Neural crest cell (in vitro differentiated cells): ENCODE results near the gene WDR54. TPM values are rescaled to one million over a fixed set of nuclear protein-coding genes. Genes with fewer than 3 reads are reported as not detected.
A peak's percentile ranks its signal among the peaks of the same experiment; 100 is the strongest.

Source experiments
- DNase-seq: peaks from one replicate; pipeline ENCODE4 v3.0.0; 2021; ENCODE audit warnings: low read depth, mixed read lengths, low spot score
- H3K27ac Mint-ChIP-seq: one replicate; pipeline ENCODE4 v1.8.0; 2021; ENCODE audit warnings: mild to moderate bottlenecking, mixed read lengths; ENCODE audit not compliant: unreplicated experiment
- H3K27me3 Mint-ChIP-seq: 2 replicates; pipeline ENCODE4 v1.8.0; 2021; ENCODE audit warnings: low read depth, mild to moderate bottlenecking, mixed read lengths
- H3K36me3 Mint-ChIP-seq: 2 replicates; pipeline ENCODE4 v1.8.0; 2021; ENCODE audit warnings: low read depth, mild to moderate bottlenecking, mixed read lengths
- H3K4me1 Mint-ChIP-seq: 2 replicates; pipeline ENCODE4 v1.8.0; 2021; ENCODE audit warnings: mixed read lengths
- H3K4me3 Mint-ChIP-seq: one replicate; pipeline ENCODE4 v1.8.0; 2021; ENCODE audit warnings: mild to moderate bottlenecking, mixed read lengths
- H3K9me3 Mint-ChIP-seq: 2 replicates; pipeline ENCODE4 v1.8.0; 2021; ENCODE audit warnings: mixed read lengths
- total RNA-seq: library from RNA; stranded (reverse); gene quantifications from 2 replicates; pipeline ENCODE4 v1.2.1, GENCODE V29; 2021
- TF ChIP-seq, protein P1 (sequence below): fragments of 200-600 bp; sonication (generic); conservative IDR thresholded peaks from 2 replicates; pipeline ENCODE4 v1.5.0; 2021; ENCODE audit warnings: antibody characterized with exemption, mild to moderate bottlenecking

WDR54 gene
- total RNA-seq, 1 donor from 2014 or later: 56.9 TPM

DNA sequence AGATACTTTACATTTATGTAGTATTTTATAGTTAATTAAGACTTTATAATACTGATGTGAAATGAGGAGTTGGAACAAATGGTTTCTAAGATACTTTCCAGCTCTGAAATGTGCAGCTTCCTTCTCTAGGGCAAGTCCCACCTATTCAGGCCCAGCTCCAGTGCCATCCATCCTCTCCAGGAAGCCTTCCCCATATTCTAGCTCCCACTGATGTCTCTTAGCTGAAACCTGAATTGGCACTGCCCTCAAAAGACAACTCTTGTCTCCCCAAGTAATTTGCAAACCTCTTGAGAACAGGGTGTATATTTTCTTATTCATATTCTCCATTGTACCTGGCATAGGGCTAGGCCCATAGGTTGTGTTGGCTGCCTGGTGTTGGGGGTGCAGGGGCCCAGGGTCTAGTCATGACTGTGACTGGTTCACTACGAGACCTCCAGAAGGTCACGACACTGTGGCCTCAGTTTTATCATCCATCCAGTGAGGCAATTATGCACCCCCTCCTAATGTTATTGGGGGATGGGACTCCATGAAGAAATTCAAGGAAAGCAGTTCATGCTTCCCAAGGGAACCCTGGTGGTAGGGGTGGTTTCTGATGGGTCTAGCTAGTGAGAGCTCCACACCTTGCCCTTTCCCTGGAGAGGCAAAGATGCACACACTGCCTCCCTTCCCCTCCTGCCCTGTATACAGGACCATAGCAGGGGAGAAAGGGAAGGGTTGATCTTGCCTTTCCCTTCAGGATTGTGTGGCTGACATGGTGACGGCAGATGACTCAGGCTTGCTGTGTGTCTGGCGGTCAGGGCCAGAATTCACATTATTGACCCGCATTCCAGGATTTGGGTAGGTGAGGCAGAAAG lies 2.8 kb downstream of the WDR54 start:
- peaks cover 2% of the 10 kb centered on the region for H3K36me3 Mint-ChIP-seq
- H3K4me3 Mint-ChIP-seq: peak overlapping the region; percentile 97
- peak overlapping the region; percentile 47 for H3K27ac Mint-ChIP-seq
- DNase-seq: no peak
- peaks cover 23% of the 10 kb centered on the region for H3K4me1 Mint-ChIP-seq
- TF ChIP-seq, protein P1, sequence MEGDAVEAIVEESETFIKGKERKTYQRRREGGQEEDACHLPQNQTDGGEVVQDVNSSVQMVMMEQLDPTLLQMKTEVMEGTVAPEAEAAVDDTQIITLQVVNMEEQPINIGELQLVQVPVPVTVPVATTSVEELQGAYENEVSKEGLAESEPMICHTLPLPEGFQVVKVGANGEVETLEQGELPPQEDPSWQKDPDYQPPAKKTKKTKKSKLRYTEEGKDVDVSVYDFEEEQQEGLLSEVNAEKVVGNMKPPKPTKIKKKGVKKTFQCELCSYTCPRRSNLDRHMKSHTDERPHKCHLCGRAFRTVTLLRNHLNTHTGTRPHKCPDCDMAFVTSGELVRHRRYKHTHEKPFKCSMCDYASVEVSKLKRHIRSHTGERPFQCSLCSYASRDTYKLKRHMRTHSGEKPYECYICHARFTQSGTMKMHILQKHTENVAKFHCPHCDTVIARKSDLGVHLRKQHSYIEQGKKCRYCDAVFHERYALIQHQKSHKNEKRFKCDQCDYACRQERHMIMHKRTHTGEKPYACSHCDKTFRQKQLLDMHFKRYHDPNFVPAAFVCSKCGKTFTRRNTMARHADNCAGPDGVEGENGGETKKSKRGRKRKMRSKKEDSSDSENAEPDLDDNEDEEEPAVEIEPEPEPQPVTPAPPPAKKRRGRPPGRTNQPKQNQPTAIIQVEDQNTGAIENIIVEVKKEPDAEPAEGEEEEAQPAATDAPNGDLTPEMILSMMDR: no peak
- peaks cover 3% of the 10 kb centered on the region for H3K27me3 Mint-ChIP-seq
- no peaks in the 10 kb centered on the region for H3K9me3 Mint-ChIP-seq

DNA sequence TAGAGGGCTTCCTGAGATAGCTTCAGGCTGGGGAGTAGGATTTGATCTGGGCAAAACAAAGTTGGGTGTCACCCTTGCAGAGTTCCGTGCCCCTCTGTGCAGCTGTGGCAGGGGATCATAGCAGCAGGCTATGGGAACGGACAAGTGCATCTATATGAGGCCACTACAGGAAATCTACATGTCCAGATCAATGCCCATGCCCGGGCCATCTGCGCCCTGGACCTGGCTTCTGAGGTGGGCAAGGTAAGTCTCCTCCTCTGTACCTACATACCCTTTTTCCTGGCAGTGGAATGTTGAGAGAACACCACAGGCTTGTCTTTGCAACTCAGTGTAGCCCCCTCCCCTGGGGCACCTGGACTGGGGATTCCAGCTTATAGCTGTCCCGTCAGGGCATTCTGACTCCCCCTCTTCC lies 3.5 kb downstream of the WDR54 start:
- TF ChIP-seq, protein P1: no peak
- DNase-seq: no peak
- Mint-ChIP-seq H3K36me3 (peaks cover 2% of the 10 kb centered on the region), H3K27ac (no peak overlapping the region), H3K4me1 (peaks cover 23% of the 10 kb centered on the region), H3K9me3 (no peaks in the 10 kb centered on the region), H3K4me3 (peak overlapping the region; percentile 62), H3K27me3 (peaks cover 3% of the 10 kb centered on the region)

DNA sequence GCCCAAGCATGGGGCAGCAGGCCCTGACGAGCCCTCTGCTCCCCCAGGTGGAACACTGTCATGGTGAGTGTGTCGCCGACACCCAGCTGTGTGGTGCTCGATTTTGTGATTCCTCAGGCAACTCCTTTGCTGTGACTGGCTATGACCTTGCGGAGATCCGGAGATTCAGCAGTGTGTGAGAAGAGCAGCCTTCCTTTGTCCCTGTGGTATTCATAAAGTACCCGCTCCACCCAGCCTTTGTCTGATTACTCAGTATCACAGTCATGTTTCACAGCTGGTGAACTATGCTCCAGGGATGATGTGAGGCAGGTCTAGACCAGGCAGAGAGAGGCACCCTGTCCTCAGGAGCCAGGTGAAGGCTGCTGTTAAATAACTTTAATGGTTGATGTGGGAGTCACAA lies 4.0 kb downstream of the WDR54 start:
- Mint-ChIP-seq H3K4me3 (peak overlapping the region; percentile 62), H3K27ac (no peak overlapping the region), H3K36me3 (peaks cover 2% of the 10 kb centered on the region), H3K9me3 (no peaks in the 10 kb centered on the region), H3K27me3 (peaks cover 3% of the 10 kb centered on the region), H3K4me1 (peaks cover 23% of the 10 kb centered on the region)
- TF ChIP-seq, protein P1: no peak
- no peak for DNase-seq

DNA sequence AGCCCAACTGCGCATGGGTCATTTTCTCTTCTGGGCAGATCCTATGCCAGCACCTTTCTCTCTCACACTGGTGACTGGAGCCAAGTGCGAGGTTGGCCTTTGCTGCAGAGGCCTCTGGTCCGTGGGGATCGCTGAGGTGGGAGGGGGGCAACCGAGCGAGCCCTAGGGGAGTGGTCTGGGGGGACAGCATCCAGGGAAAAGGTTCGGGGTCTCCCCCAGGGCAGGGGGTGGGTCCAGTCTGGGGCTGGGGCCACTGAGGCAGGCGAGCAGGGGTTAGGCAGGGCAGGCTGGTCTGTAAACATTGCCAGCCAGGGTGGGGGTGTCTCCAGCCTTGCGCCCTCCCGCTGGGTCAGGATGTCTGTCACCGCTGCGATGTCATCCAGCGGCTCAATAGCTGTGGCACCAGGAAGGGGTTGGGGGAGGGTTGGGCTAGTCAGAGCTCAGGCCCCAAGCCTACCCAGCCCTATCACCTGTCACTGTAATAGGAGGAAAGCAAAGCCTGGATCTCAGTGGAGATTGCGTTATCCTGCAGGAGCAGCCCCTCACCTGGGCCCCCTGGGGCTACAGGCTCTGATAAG lies 4.7 kb downstream of the WDR54 start:
- Mint-ChIP-seq H3K27me3 (peaks cover 3% of the 10 kb centered on the region), H3K36me3 (peaks cover 2% of the 10 kb centered on the region), H3K4me3 (no peak overlapping the region), H3K27ac (no peak overlapping the region), H3K4me1 (peaks cover 19% of the 10 kb centered on the region), H3K9me3 (no peaks in the 10 kb centered on the region)
- no peak for DNase-seq
- TF ChIP-seq, protein P1: no peak

DNA sequence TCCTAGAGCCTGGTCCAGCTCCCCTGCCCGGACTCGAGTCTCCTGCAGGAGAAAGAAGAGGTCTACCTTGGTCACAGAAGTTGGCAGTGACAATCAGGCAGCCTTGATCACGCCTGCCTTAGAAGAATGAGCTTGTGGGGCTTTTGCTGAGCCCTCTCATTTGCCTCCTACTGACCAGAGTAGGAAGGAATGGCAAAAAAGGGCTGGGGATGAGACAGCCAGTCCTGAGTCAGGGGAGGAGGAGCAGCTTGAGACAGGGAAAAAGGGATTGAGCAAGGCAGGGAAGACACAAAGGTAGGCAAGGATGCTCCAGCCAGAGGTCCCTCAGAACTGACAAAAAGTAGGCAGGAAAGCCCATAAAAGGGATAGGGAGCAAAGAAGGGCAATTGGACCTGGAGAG lies 6.0 kb downstream of the WDR54 start:
- no peak for DNase-seq
- Mint-ChIP-seq H3K36me3 (peaks cover 2% of the 10 kb centered on the region), H3K9me3 (no peaks in the 10 kb centered on the region)

More for the DNA sequence above, 6.0 kb downstream of the WDR54 start:
- TF ChIP-seq, protein P1: no peak
- H3K4me1 Mint-ChIP-seq: peaks cover 11% of the 10 kb centered on the region
- H3K4me3 Mint-ChIP-seq: no peak overlapping the region
- H3K27ac Mint-ChIP-seq: no peak overlapping the region
- no peaks in the 10 kb centered on the region for H3K27me3 Mint-ChIP-seq
